ENCODE measurements around the gene MPZL1.
A peak's percentile ranks its signal among the peaks of the same experiment; 100 is the strongest.

MPZL1 gene

DNA sequence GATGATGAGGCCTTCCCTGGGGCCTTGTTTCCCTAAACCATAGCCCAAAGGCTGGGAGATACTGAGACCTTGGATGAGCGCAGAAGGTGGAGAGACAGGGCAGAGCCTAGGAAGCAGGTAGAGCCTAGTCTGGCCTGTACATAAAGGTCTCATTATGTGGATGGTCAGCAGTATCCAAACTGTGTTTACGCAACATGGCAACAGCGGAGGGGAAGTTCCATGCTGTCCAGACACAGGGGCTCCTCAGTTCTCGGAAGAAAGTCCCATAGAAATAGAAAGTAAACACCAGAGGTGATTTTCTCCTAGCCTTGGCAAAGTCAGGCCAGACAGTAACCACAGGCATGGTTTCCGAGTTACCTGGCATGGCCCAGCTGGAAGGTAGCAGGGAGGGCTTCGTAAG lies 42.1 kb upstream of the MPZL1 start:
- TF ChIP-seq ESRRG (CRISPR knock-in tag; IDR thresholded peaks at IDR 0.05) (no peak), ZNF8 (CRISPR knock-in tag; IDR thresholded peaks at IDR 0.05) (no peak), TOX (CRISPR knock-in tag; IDR thresholded peaks at IDR 0.05; ENCODE audit: borderline replicate concordance) (no peak)
- no peak for ATAC-seq

DNA sequence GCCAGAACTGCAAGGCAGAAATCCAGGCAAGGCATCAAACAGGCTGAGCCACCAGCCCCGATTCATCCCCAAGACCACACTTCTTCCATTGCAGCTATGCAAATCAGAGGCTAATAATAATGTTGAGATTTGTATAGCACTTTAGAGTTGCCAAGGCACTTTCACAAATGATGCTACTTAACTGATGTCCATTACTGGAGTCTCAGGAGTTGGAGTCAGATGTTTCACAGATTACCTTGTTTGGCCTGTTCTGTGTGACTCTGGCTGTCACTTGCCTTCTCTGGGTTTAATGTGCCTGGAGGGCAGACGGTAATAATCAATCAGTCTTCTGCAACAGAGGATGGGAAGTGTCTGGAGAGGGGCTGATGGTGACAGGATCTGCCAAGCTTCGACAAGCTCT lies 40.8 kb upstream of the MPZL1 start:
- no peak for ATAC-seq
- no peak for TF ChIP-seq ESRRG (CRISPR knock-in tag; IDR thresholded peaks at IDR 0.05)
- no peak for TF ChIP-seq ZFP3 (CRISPR knock-in tag; IDR thresholded peaks at IDR 0.05)
- TF ChIP-seq ISL1 (CRISPR knock-in tag; IDR thresholded peaks at IDR 0.05): no peak
- TF ChIP-seq ZNF70 (CRISPR knock-in tag; IDR thresholded peaks at IDR 0.05): no peak
- no peak for TF ChIP-seq ZNF8 (CRISPR knock-in tag; IDR thresholded peaks at IDR 0.05)
- no peak for TF ChIP-seq RARB (CRISPR knock-in tag; IDR thresholded peaks at IDR 0.05)

DNA sequence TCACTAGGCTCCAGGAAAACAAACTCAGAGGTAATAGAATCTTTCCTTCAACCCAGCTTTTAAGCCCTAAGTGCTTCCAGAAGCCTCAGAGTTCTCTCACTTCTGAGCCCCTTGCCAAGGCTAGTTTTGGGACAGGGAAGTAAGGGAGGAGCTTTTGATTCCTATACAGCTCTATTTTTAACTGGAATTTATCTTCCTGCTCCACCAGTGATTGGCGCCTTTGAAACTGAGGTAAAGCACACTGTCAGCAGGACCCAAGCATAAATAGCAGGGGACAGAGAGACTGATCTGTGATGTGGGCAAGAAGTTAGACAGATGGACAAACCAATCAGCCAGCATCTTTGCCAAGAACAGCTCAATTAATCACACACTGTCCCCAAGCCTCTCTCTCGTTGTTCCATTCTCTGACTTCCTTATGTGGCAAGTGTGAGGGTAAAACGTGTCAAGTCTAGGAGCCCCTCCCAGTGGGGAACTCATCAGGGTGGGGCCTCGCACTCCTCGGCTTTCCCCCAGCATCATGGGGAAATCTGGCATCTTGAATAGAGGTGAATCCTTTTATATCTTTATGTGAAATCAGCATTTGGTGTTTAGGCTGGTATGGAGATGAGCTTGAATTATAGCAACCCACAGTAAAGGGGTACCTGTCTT lies 40.2 kb upstream of the MPZL1 start:
- no peak for ATAC-seq
- no peak for TF ChIP-seq ZNF70 (CRISPR knock-in tag; IDR thresholded peaks at IDR 0.05)
- TF ChIP-seq TOX (CRISPR knock-in tag; IDR thresholded peaks at IDR 0.05; ENCODE audit: borderline replicate concordance): no peak
- no peak for TF ChIP-seq ARNTL (CRISPR knock-in tag; IDR thresholded peaks at IDR 0.05; ENCODE audit: borderline replicate concordance, low read depth)
- no peak for TF ChIP-seq GLIS3 (CRISPR knock-in tag; IDR thresholded peaks at IDR 0.05)
- TF ChIP-seq BACH2 (CRISPR knock-in tag; IDR thresholded peaks at IDR 0.05; ENCODE audit: borderline replicate concordance): no peak
- no peak for TF ChIP-seq RARB (CRISPR knock-in tag; IDR thresholded peaks at IDR 0.05)

DNA sequence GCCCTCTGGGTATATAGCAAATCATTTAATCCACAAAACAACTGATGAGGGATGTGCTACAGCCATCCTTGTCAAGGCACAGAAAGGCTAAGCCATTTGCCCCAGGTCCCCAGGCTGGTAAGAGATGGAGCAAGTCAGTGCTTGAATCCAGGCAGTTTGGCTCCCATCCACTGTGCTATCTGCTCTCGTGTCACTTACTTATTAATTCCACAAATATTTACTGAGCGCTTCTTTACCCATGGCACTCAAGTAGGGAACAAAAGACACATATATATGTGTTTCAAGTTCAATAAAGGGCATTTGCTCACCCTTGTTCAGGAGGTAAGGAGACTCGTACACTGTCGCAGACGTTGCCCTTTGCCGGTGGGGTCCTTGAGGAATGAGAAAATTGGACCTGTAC lies 38.6 kb upstream of the MPZL1 start:
- ATAC-seq: no peak; the same call in 1 of the 3 replicates
- TF ChIP-seq, protein P1, sequence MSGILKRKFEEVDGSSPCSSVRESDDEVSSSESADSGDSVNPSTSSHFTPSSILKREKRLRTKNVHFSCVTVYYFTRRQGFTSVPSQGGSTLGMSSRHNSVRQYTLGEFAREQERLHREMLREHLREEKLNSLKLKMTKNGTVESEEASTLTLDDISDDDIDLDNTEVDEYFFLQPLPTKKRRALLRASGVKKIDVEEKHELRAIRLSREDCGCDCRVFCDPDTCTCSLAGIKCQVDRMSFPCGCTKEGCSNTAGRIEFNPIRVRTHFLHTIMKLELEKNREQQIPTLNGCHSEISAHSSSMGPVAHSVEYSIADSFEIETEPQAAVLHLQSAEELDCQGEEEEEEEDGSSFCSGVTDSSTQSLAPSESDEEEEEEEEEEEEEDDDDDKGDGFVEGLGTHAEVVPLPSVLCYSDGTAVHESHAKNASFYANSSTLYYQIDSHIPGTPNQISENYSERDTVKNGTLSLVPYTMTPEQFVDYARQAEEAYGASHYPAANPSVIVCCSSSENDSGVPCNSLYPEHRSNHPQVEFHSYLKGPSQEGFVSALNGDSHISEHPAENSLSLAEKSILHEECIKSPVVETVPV (CRISPR knock-in tag; IDR thresholded peaks at IDR 0.05): no peak
- TF ChIP-seq TCF4 (CRISPR knock-in tag; IDR thresholded peaks at IDR 0.05; ENCODE audit: borderline replicate concordance) (no peak), TOX (CRISPR knock-in tag; IDR thresholded peaks at IDR 0.05; ENCODE audit: borderline replicate concordance) (no peak), RARB (CRISPR knock-in tag; IDR thresholded peaks at IDR 0.05) (no peak), ARNTL (CRISPR knock-in tag; IDR thresholded peaks at IDR 0.05; ENCODE audit: borderline replicate concordance, low read depth) (no peak)
- TF ChIP-seq, protein P2, sequence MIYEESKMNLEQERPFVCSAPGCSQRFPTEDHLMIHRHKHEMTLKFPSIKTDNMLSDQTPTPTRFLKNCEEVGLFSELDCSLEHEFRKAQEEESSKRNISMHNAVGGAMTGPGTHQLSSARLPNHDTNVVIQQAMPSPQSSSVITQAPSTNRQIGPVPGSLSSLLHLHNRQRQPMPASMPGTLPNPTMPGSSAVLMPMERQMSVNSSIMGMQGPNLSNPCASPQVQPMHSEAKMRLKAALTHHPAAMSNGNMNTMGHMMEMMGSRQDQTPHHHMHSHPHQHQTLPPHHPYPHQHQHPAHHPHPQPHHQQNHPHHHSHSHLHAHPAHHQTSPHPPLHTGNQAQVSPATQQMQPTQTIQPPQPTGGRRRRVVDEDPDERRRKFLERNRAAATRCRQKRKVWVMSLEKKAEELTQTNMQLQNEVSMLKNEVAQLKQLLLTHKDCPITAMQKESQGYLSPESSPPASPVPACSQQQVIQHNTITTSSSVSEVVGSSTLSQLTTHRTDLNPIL (CRISPR knock-in tag; IDR thresholded peaks at IDR 0.05; ENCODE audit: low read depth): no peak
- TF ChIP-seq, protein P3, sequence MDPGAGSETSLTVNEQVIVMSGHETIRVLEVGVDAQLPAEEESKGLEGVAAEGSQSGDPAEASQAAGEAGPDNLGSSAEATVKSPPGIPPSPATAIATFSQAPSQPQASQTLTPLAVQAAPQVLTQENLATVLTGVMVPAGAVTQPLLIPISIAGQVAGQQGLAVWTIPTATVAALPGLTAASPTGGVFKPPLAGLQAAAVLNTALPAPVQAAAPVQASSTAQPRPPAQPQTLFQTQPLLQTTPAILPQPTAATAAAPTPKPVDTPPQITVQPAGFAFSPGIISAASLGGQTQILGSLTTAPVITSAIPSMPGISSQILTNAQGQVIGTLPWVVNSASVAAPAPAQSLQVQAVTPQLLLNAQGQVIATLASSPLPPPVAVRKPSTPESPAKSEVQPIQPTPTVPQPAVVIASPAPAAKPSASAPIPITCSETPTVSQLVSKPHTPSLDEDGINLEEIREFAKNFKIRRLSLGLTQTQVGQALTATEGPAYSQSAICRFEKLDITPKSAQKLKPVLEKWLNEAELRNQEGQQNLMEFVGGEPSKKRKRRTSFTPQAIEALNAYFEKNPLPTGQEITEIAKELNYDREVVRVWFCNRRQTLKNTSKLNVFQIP (CRISPR knock-in tag; IDR thresholded peaks at IDR 0.05; ENCODE audit: borderline replicate concordance, low read depth): no peak

DNA sequence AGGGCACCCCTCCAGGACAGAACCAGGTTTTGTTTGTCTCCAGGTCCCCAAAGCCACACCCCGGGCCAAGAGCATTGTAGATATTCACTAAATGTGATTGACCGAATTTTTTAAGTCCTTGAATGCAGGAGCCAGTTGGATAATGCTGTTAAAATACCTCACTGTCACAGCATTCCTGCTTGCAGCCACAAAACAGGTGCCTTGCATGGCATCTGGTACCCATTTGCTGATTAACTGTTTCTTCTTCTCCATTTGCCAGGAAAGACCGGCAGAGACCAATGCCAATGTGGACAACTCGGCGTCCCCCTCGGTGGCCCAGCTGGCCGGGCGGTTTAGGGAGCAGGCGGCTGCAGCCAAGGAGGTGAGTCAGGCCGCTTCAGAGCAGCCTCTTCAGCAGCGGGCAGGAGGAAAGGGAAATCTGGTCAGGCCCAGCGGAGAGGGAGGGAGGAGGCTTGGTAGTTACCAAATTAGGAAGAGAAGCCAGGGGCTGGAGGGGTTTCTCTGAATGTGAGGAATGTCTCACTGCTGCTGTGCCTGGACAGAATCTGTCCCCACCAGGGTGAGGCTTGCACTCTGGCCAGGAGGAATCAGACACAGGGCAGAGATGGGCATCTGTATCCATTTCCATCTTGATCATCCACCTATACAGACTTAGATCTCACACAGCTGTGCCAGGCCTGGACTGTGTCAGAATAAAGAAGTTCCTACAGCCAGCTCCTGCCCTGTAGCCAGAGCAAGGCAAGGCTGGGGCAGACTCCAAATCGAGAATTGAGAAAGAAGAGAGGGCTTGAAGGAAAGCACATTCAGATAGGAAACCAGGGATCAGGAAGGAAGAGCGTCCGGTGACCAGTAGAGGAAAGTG lies 37.9 kb upstream of the MPZL1 start:
- TF ChIP-seq ZNF70 (CRISPR knock-in tag; IDR thresholded peaks at IDR 0.05) (peak; percentile 74; the same call in 1 of the 2 replicates), SNAI2 (CRISPR knock-in tag; IDR thresholded peaks at IDR 0.05) (0 out of 2 replicates have a peak, but pooled peaks have one; percentile 52)
- TF ChIP-seq, protein P3 (CRISPR knock-in tag; IDR thresholded peaks at IDR 0.05; ENCODE audit: borderline replicate concordance, low read depth): no peak
- peak; percentile 93 for ATAC-seq

DNA sequence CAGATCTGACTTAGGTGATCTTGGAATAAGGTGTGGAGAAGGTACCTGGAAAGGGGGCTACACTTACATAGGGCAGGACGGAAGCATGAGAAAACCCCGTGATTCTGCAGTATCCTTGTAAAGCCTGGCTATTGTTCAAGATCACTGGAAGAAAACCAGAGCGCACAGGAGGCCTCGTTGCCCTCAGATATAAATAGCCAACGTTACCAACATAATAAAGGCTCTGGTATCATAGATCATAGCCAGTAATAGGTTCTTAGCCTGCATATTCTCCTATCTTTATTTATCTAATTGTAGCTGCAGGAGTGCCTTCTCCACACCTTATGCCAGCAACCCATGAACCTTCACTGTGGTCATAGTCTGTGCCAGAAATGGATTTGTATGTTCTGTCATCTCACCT lies 35.9 kb upstream of the MPZL1 start:
- no peak for ATAC-seq

More for the DNA sequence above, 35.9 kb upstream of the MPZL1 start:
- TF ChIP-seq ZFP3 (CRISPR knock-in tag; IDR thresholded peaks at IDR 0.05): no peak
